Keratinocyte (primary cell): Measurements from ENCODE around the gene POFUT2. TPM values are rescaled to one million over a fixed set of nuclear protein-coding genes. Genes with fewer than 3 reads are reported as not detected.

Experiments
- DNase-seq: peaks from one replicate; pipeline ENCODE4 v3.0.0-alpha.2; 2011; ENCODE audit warnings: low read depth, missing footprints, low spot score
- FAIRE-seq: peaks from 2 replicates; lab custom pipeline; 2011; peaks lifted over from hg19 to GRCh38; lab: Jason Lieb, UNC
- H2AFZ ChIP-seq: 2 replicates; pipeline ENCODE4 v1.6.0; 2012; ENCODE audit warnings: low read length, control low read depth, inconsistent platforms; ENCODE audit not compliant: control insufficient read depth
- H3K27ac ChIP-seq: 2 replicates; pipeline ENCODE4 v1.5.1; 2011; ENCODE audit warnings: low read length; ENCODE audit not compliant: control insufficient read depth, insufficient read depth
- H3K27me3 ChIP-seq: 3 replicates; pipeline ENCODE4 v1.6.0; 2011; ENCODE audit warnings: low read length; ENCODE audit not compliant: control insufficient read depth, insufficient read depth; ENCODE audit errors: extremely low read depth
- H3K36me3 ChIP-seq, 2 experiments: 2 replicates in 1 of 2; 3 replicates in 1 of 2; pipeline ENCODE4 v1.5.1; 2011; ENCODE audit warnings: low read length in 2 of 2, mild to moderate bottlenecking in 1 of 2; ENCODE audit not compliant: control insufficient read depth in 2 of 2, insufficient read depth in 2 of 2; ENCODE audit errors: extremely low read depth in 1 of 2
- H3K4me1 ChIP-seq: 3 replicates; pipeline ENCODE4 v1.5.1; 2011; ENCODE audit warnings: low read length; ENCODE audit not compliant: control insufficient read depth, insufficient read depth; ENCODE audit errors: extremely low read depth
- H3K4me2 ChIP-seq: 3 replicates; pipeline ENCODE4 v1.6.0; 2011; ENCODE audit warnings: low read depth, low read length; ENCODE audit not compliant: control insufficient read depth, insufficient read depth; ENCODE audit errors: extremely low read depth
- H3K4me3 ChIP-seq, 3 experiments: fragments of 200-600 bp in 1 of 3; sonication (generic) in 1 of 3; 2 replicates in 2 of 3; 3 replicates in 1 of 3; pipeline ENCODE4 v1.5.1; 2011 to 2016; ENCODE audit warnings: low read length in 3 of 3, mild to moderate bottlenecking in 3 of 3, control low read depth in 2 of 3, inconsistent platforms in 1 of 3, low read depth in 1 of 3, mixed read lengths in 1 of 3, mixed run types in 1 of 3, moderate library complexity in 1 of 3; ENCODE audit not compliant: control insufficient read depth in 2 of 3, insufficient read depth in 2 of 3; ENCODE audit errors: extremely low read depth in 1 of 3
- H3K79me2 ChIP-seq: 2 replicates; pipeline ENCODE4 v1.6.0; 2012; ENCODE audit warnings: low read length; ENCODE audit not compliant: control insufficient read depth, insufficient read depth
- H3K9ac ChIP-seq: 3 replicates; pipeline ENCODE4 v1.6.0; 2011; ENCODE audit warnings: low read length; ENCODE audit not compliant: control insufficient read depth, insufficient read depth; ENCODE audit errors: extremely low read depth
- H3K9me1 ChIP-seq: 3 replicates; pipeline ENCODE4 v1.6.0; 2011; ENCODE audit warnings: low read length; ENCODE audit not compliant: control insufficient read depth, insufficient read depth; ENCODE audit errors: extremely low read depth
- H3K9me3 ChIP-seq: 2 replicates; pipeline ENCODE4 v1.5.1; 2012; ENCODE audit warnings: low read depth, low read length; ENCODE audit not compliant: control insufficient read depth
- H4K20me1 ChIP-seq: 3 replicates; pipeline ENCODE4 v1.6.0; 2011; ENCODE audit warnings: low read length; ENCODE audit not compliant: control insufficient read depth, insufficient read depth; ENCODE audit errors: extremely low read depth
- EZH2 ChIP-seq: IDR thresholded peaks from one replicate; pipeline ENCODE4 v1.6.1; 2012; ENCODE audit warnings: inconsistent platforms, mild to moderate bottlenecking, low read length, moderate library complexity
- dilution Hi-C: fragments of 300-500 bp; cut with MboI; formaldehyde crosslinking; loops from one replicate; pipeline ENCODE4 v1.7.0; 2020; ENCODE audit warnings: low sequenced_read_pairs; ENCODE audit not compliant: extremely low pct_ligation_motif_present
- polyA plus RNA-seq, 5 experiments: library from polyadenylated mRNA; depleted of rRNA in 3 of 5; stranded (reverse) in 3 of 5; stranded (forward) in 1 of 5; unstranded in 1 of 5; fragments of >200 nt; gene quantifications; 1 replicate in 1 of 5; 2 replicates in 3 of 5; 3 replicates in 1 of 5; pipeline versions ENCODE4 v1.2.1 to v1.2.3, GENCODE V29; 2011 to 2012; ENCODE audit warnings: missing spikeins in 2 of 5, low read depth in 1 of 5, low replicate concordance in 1 of 5
- TF ChIP-seq, protein P1 (sequence below), 3 experiments: IDR thresholded peaks in 1 of 3; conservative IDR thresholded peaks in 1 of 3; optimal IDR thresholded peaks in 1 of 3; 2 replicates in 2 of 3; 3 replicates in 1 of 3; pipeline versions ENCODE3 to v1.5.1; 2011; ENCODE audit warnings: low read length in 3 of 3, mild to moderate bottlenecking in 3 of 3, moderate library complexity in 2 of 3, control low read depth in 1 of 3, inconsistent platforms in 1 of 3; ENCODE audit not compliant: insufficient read depth in 2 of 3; ENCODE audit errors: extremely low read depth in 1 of 3

Gene POFUT2
- polyA plus RNA-seq, 1 donor (not counting 4 experiments of a cell fraction or from before 2014, with no cell fraction given), result 8.8 TPM

GRCh38 chr21:45328198-45329091, 40.8 kb upstream of the POFUT2 start:
- Histone ChIP-seq H3K36me3 (no peaks in the 10 kb centered on the region), H3K4me2 (no peak overlapping the region), H3K27ac (no peak overlapping the region), H3K79me2 (no peaks in the 10 kb centered on the region), H4K20me1 (no peaks in the 10 kb centered on the region), H3K9me1 (no peaks in the 10 kb centered on the region), H3K4me1 (peaks cover 26% of the 10 kb centered on the region), H3K9ac (no peak overlapping the region), H3K4me3 (no peak overlapping the region), H3K9me3 (no peaks in the 10 kb centered on the region), H2AFZ (no peak overlapping the region), H3K27me3 (peaks cover 19% of the 10 kb centered on the region)
- FAIRE-seq, result no peak
- TF ChIP-seq, protein P1, sequence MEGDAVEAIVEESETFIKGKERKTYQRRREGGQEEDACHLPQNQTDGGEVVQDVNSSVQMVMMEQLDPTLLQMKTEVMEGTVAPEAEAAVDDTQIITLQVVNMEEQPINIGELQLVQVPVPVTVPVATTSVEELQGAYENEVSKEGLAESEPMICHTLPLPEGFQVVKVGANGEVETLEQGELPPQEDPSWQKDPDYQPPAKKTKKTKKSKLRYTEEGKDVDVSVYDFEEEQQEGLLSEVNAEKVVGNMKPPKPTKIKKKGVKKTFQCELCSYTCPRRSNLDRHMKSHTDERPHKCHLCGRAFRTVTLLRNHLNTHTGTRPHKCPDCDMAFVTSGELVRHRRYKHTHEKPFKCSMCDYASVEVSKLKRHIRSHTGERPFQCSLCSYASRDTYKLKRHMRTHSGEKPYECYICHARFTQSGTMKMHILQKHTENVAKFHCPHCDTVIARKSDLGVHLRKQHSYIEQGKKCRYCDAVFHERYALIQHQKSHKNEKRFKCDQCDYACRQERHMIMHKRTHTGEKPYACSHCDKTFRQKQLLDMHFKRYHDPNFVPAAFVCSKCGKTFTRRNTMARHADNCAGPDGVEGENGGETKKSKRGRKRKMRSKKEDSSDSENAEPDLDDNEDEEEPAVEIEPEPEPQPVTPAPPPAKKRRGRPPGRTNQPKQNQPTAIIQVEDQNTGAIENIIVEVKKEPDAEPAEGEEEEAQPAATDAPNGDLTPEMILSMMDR (optimal IDR thresholded peaks at IDR 0.05 in 1 of 3, IDR thresholded peaks at IDR 0.05 in 1 of 3, conservative IDR thresholded peaks at IDR 0.05 in 1 of 3; ENCODE audit: extremely low read depth in 1 of 3, insufficient read depth in 2 of 3, low read length in 3 of 3), result no peak
- TF ChIP-seq EZH2, result no peak
- dilution Hi-C loops, result no loop called here
- DNase-seq, result no peak

GRCh38 chr21:45327441-45328197, 39.9 kb upstream of the POFUT2 start:
- Histone ChIP-seq H3K9me1 (no peaks in the 10 kb centered on the region), H3K4me3 (no peak overlapping the region), H3K9me3 (no peaks in the 10 kb centered on the region), H3K36me3 (no peaks in the 10 kb centered on the region), H3K27ac (no peak overlapping the region), H3K4me1 (peaks cover 18% of the 10 kb centered on the region), H2AFZ (no peak overlapping the region), H3K4me2 (no peak overlapping the region), H3K9ac (no peak overlapping the region), H3K79me2 (no peaks in the 10 kb centered on the region), H4K20me1 (no peaks in the 10 kb centered on the region), H3K27me3 (peaks cover 24% of the 10 kb centered on the region)
- dilution Hi-C loops, result no loop called here
- no peak for DNase-seq
- no peak for FAIRE-seq
- TF ChIP-seq, protein P1 (optimal IDR thresholded peaks at IDR 0.05 in 1 of 3, IDR thresholded peaks at IDR 0.05 in 1 of 3, conservative IDR thresholded peaks at IDR 0.05 in 1 of 3; ENCODE audit: extremely low read depth in 1 of 3, insufficient read depth in 2 of 3, low read length in 3 of 3), result no peak
- TF ChIP-seq EZH2, result no peak
